GM19395 (cell line): ENCODE measurements around the gene MRPS31.
A peak's percentile ranks its signal among the peaks of the same experiment; 100 is the strongest.

Experiments
- ATAC-seq: cut with Tn5 transposase; IDR thresholded peaks from one replicate; pipeline ENCODE4 v1.9.1; 2021; ENCODE audit warnings: mild to moderate bottlenecking, moderate library complexity; ENCODE audit not compliant: unreplicated experiment

The MRPS31 gene

DNA sequence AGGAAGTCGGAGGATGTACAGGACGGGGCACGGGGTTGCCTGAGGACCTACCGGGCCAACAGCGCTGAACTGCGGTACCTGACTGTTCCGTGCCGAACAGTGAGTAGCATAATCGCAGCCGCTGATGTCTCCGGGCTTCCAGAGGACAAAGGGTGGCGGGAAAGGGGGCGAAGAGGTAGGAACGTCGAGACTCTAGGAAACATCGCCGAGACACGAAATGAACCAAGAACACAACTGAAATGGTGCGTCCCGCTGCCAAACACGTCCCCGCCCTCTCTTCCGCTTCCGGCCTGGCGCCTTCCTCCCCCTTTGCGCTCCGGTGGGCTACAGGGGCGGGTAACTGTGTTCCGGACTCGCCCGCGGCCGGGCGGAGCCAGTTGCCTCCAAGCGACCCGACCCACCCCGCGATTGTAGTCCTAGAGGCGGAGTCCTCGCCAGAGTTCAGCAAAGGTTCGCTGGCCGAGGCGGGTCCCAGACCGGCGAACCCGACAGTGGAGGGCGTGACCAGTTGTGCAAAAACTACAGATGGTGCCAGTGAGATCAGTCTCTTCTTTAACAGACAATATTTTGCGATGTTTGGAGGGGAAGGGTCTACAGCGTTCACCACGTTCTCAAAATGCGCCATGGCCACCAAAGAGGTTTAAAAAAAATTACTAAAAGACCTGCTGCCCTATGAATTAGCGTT lies at the start of gene MRPS31:
Gene MRPS31, minus strand, starts transcription at position 257 of the 685 bp plus-strand sequence. Its CDS starts 54 bp downstream, at position 203.
- peak; percentile 97 for ATAC-seq

DNA sequence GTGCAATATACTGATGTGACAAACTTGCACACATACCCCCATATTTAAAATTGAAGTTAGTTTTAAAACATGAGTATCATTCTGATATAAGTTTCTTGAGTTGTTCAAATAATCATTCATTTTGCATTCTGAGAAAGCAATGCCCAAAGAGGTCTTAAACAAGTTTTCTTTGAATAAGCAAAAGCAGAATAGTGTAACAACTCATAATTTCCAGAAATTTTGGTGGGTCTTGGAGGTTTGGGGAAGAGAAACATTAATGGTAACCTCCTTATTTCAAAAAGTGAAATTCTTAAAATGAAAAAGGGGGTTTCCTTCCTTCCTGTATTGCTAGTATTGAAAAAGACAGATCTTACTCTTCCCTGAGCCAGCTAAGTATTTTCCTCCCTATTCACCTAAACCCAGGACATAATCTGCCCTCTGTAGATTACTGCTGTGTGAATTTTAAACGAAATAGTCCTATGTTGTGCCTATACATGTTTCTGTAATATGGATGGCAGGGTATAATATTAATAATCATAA lies 48.9 kb upstream of the MRPS31 start:
- no peak for ATAC-seq

DNA sequence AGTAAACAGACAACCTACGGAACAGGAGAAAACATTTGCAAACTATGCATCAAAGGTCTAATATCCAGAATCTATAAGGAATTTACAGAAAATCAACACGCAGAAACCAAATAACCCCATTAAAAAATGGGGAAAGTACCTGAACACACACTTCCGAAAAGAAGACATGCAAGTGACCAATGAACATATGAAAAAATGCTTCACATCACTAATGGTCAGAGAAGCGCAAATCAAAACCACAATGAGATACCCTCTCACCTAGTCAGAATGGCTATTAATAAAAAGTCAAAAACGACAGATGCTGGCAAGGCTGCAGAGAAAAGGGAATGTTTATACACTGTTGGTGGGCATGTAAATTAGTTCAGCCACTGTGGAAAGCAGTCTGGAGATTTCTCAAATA lies 47.9 kb upstream of the MRPS31 start:
- ATAC-seq = no peak

DNA sequence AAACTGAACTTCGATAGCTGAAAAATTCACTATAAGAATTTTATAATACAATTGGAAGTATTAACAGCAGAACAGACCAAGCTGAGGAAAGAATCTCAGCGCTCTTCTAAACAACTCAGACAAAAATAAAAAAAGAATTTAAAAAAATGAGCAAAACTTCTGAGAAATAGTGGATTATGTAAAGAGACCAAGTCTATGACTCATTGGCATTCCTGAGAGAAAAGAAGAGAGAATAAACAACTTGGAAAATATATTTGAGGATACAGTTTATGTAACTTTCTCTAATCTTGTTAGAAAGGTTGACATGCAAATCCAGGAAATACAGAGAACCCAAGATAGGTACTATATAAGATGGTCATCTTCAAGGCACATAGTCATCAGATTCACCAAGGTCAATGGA lies 43.8 kb upstream of the MRPS31 start:
- ATAC-seq = no peak

DNA sequence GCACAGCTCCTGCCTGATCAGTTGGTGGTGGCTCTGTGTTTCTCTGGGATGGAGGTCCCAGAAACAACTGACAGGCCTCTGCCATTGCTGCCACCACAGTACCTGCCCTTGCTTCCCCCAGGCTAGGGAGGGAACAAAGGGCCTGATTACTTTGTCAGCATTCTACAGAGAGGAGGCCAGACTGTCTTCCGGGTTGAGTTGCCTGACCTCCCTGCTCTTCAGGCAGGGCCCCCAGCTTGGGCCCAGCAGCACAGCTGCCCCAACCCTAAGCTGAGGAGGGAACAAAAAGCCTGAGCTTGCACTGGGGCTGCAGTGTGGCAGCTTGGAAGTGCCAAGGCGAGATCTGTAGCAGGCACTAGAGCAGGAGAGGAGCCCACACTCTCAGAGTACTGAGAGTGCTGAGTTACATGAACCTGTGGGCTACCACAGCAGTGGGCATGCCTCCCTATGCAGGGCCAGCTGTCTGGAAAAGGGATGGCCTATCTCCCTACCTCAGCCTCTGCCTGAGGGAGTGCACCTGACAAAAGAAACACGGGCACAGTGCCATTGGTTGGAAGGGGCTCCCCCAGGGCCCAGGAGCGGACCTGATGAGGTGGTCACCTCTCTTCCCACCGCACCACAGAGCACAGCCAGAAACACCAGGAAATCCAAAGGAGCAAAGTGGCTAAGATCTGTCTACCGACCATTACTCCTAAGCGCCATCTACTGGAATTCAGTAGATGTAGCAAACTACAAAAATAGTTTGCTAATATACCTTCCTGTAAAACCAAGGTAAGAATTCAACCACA lies 42.9 kb upstream of the MRPS31 start:
- ATAC-seq = peak; percentile 64

DNA sequence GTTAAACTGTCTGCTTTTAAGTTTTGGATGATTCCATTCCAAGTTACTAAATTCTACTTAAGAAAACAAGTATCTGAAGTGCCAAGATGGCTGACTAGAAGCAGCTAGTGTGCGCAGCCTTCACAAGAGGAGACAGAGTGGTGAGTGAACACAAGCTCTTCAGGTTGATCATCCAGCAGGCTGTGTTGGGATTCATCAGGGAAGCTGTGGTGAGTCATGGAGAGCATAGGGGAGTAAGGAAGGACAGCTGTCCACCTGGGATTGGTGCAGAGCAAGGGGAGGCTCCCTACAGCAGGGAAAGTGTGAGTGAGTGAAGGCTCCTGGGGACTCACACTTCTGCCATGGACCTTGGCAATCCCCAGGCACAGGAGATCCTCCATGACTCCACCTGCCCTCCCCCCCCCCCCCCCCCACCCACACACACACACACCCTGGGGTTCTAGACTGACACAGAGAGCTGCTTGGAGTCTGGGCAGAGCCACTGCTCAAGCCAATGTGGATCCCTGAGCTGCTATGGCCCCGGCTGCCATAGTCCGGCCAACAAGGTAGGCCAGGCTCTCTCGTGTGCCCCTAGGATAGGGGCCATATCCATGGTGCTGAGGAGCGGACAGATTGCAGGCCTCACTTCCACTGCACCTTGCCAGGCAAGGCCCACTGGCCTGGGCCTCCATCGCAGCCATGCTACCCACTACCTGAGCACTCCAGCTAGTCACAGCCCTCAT lies 41.9 kb upstream of the MRPS31 start:
- no peak for ATAC-seq

DNA sequence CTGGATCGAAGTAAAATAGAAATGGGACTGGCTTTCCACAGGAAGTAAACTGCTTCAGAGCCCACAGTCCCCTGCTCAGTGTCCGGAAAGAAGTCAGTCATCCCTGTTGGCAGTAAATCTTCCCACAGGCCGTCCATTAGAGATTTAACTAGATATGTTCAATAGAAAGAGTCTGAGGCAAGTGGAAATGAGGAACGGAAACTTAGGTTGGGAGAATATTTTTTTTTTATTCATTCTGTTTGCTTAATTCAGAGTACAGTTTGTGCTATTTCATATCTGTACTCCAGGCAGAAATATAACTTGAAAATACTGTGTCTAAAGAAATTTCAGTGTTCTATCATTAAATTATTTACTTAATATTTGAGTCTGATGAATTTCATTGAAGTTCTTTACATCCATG lies 41.1 kb upstream of the MRPS31 start:
- no peak for ATAC-seq

DNA sequence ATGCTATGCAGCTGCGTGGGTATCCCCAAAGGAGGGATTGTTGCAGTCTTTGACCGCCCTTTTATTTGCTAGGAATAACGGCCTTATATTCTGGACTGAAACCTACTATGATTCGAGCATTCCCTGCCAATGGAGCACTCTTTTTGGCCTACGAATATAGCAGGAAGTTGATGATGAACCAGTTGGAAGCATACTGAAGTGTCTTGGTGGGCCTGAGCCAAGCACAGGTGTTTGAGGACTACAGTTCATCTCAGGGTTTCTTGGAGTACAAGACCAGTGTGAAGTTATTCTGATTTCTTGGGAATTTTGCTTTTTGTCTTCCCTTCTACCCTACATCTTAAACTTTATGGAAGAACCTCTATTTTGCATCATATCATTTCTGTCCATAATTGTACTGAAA lies 38.5 kb upstream of the MRPS31 start:
- no peak for ATAC-seq

DNA sequence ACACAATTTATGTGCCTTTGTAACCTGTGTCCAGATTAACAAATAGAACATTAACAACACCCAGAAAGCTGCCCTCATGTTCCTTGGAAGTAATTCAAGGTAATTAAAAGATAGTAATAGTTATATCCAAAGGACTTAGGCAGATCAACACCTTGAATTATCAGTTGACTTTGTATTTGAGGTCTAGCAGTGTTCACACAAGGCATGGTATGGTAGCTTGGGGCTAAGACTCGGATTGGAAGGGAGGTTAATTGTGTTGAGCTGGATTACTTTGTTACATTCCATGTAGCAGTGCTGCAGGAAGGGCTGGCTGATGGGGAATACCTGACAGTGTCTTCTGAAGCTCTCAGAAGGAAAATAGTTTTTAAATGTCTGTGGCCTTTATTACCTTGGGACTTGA lies 35.3 kb upstream of the MRPS31 start:
- ATAC-seq = no peak

DNA sequence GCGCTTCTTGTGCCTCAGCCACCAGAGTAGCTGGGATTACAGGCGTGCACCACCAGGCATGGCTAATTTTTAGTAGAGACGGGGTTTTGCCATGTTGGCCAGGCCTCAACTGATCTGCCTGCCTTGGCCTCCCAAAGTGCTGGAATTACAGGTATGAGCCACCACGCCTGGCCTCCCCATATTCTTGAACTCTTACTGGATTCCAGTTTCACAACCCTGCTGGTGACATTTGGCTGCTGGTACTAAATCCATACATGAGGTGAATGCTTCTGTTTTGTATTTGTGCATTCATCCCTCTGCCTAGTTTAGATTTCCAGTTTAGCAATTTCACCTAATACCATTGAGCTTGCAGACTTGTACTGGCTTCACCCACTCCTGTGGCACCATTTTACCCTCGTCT lies 32.3 kb upstream of the MRPS31 start:
- no peak for ATAC-seq

DNA sequence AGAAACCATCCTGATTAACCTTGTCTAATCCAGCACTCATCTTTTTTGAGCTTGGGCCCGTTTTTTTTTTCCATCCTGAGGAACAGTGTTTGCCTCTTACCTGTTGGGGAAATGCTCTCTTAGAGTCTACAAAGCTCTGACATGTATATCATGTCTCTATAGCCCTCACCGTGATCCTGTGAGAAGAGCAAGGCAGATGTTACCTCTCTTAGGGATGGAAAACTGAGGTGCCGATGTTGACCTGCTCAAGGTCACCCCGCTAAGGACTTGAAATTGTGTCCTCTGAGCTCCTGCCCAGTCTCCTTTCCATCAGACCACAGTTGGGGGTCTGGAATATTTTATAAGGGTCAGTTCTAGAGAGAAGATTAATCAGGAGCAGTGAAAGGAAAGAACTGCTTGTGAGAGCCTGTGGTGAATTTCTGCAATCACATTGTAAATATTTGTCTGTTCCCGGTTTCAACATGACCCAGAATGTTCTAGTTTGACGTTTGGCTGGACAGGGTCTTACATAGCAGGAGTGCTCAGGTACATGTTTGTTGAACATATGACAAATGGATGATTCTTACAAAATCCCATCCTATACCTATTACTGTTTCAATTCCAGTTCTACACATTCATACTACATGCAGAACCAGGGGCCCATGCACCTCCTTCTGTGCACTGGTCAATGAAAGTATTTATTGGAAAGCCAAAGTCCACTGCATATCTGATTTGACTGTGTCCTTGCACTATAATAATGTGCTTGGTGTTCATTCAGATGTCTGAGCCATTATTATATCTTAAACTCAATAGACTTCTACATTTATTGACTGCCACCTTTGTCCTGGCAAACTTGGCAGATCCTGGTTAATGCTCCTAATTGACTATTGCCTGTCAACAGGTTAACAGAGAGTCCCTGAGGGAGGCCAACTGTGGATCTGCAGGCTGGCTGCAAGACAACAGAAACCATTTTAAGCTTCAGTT lies 30.5 kb upstream of the MRPS31 start:
- no peak for ATAC-seq

DNA sequence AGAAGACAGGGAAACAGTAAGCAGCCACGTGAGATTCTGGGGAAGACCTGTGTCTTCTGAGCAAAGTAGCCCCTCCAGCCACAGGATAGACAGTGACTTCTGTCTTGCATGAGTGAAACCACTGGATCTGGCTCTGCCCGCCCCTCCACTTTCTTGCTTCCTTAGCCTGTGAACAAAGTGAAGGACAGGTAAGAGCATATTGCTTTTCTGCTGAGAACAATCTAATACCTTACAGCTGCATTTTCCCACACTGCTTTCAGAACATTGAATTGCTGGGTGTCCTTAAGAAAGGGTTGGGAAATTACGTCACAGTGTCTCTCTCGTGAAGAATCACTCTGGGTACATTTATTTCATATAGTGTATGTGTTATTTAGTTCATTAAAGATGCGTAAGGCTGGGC lies 29.6 kb upstream of the MRPS31 start:
- no peak for ATAC-seq

DNA sequence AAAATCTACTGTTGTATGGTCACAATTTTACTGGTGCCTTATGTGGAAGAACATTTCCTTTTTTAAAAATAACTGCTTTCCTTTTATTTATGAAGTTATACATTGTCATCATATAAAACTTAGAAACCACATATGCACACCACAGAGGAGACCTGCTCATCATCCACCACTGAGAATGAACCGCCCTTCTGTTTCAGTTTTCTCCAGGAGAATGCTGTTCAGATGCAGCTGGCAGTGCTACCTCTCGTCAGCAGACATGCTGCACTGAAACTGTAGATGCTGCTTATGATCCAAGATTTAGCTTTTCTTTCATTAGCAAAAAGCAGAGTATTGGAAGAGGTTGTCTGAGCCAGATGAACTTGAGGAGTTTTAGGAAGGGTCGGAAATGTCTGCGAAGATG lies 28.5 kb upstream of the MRPS31 start:
- ATAC-seq = no peak

DNA sequence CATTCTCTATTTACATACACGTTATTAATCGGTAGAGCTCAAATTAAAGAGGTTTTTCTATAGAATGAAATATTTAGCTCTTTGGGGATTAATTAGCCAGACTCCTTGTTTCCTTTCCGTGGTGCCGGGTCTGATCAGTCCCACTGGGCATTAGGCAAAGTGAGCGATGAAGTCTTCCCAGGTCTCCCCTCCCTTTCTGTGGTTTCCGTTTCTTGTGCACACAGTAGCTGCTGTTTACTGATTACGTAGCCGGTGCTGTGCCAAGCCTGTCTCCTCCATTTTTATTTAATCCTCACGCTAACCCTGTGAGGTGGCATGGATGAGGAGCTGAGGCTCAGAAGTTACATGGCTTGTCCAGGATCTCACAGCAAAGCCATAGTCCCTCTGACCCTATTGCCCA lies 27.4 kb upstream of the MRPS31 start:
- no peak for ATAC-seq

DNA sequence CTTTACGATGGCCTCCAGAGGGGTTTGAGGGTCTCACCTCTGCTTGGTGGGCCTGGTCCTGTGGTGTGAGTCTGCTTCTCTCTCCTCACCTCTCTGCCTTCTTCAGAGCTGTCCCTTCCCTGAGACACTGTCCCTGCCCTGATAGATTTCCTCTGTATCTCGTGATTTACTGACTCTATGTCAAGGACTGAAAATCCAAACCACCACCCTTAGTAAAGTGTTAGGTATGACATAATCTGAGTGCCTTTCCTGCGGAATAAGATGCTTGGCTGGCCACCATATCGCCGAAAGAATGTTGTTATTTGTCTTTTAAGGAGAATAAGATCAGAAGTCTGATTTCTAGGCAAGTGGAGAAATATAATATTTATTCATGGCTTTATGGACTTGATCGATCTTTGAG lies 25.7 kb upstream of the MRPS31 start:
- ATAC-seq = no peak

DNA sequence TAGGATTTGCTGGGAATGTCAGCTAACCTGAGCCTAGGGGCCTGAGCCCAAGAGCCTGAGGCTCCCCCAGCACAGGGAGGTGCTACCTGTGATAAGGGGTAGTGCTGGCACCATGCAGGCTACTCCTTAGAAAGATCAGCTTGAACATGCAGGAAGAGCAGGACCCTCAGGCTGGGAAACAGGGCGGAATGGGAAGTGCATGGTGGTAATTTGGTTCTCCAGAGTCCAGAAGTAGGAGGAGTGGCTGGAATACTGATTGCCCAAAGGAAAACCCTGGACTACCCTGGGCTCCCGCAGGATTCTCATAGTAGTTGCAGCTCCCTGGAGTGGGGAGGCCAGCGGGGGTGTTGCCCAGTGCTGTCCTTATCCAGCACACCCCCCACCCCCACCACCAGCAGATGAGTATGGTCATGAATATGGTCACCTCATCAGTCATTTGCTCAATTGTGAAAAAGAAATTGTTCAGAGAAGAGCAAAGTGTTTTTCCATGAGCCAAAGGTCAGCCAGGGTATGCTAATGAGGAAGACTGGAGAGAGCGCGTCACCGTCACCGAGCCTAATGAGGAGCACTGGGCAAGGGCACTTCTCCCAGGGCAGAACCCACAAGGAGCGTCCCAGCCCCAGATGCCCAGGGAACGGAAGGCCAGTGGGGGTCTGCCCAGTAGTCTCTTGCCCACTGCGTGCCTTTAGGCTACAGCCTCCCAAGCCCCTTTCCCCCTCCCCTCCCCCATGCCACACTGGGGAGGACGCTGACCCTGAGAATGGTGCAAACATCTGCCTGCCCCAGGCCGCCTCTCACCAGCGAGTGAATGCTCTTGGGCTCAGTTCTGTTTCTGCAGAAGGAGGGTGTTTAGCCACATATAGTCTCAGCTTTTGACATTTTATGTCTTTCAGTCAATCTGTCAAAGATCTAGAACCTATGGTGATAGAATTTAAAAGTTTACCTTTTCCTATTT lies 23.7 kb upstream of the MRPS31 start:
- ATAC-seq = no peak

DNA sequence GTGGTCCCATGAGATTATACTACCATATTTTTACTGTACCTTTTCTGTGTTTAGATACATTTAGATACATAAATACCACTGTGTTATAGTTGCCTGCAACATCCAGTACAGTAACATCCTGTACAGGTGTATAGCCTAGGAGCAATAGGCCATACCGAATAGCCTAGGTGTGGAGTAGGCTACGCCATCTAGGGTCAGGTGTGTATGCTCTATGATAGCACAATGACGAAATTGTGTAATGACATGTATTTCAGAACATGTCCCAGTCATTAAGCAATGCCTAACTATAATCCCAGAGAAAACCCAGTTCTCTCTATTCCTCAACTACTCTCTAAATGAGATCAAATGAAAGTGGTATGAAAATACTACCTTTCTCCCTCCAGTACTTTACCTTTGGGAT lies 22.3 kb upstream of the MRPS31 start:
- ATAC-seq = no peak

DNA sequence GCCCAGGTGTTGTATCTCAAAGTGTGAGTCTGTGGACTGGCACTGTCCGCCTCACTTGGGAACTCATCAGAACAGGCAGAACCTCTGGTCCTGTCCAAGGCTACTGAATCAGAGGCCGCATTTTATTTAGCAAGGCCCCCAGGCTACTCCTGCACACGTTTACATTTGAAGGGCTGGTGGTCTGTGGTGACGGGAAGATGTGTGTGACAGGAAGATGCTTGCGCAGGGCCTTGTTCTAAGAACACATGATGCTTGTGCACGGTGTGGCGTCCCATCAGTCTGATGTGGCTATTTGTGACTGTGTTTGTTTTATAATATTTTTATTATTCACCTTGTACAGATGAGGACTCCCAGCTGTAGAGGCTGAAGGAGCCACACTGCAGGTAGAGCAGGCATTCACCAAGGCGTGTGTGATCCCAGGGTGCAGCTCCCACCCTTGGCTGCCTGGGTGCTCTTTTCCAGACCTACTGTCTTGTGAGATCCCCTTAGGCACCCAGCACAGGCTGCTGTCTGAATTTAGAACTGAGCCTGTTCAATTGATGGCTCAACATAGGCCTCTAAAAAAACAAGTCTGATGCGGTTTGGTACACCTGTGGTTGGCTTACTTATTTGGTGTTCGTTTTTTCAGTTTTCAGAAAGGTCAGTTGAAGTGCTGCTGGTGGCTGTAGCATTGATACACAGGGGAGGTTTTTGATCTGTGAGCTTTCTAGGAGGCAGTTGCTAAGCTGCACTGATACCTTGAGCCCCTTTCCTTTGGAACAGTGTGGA lies 21.5 kb upstream of the MRPS31 start:
- ATAC-seq = peak; percentile 46

DNA sequence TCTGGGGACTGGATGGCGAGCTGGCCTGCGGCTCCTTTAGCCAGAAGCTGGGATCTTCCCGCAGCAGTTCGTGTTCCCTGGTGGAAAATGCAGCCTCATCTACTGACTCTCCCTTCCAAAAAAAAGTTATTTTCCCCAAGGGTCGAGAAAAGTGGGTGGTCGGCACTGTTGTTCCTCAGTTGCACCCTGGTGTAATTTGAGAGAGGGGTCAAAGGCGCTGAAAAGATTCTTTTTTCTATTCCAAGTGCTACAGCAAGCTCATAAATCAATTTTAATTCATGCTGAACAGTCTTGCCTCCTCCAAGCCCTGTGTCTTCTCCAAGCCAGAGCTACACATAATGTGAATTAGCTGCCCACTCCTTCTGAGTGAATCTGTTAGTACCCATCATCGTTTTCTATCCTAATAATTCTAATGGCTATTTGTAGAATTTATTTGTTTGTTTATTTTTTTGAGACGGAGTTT lies 19.2 kb upstream of the MRPS31 start:
- ATAC-seq = no peak
